H1 (cell line): ENCODE data around the gene HINT2. TPM values are rescaled to one million over a fixed set of nuclear protein-coding genes. Genes with fewer than 3 reads are reported as not detected.

Source experiments
- BCL11A ChIP-seq, 2 experiments: IDR thresholded peaks; one replicate each; pipeline ENCODE4 v1.6.1; 2011; ENCODE audit warnings: low read depth in 2 of 2, low read length in 2 of 2, mild to moderate bottlenecking in 2 of 2
- EGR1 ChIP-seq: IDR thresholded peaks from 2 replicates; pipeline ENCODE4 v1.6.1; 2011; ENCODE audit warnings: low read depth, low read length, borderline replicate concordance
- GTF2F1 ChIP-seq: IDR thresholded peaks from 2 replicates; pipeline ENCODE4 v1.6.1; 2012; ENCODE audit warnings: low read depth, low read length, improper control_type of control experiment, borderline replicate concordance
- JUN ChIP-seq: IDR thresholded peaks from 2 replicates; pipeline ENCODE4 v1.6.1; 2011; ENCODE audit warnings: low read depth, mild to moderate bottlenecking, improper control_type of control experiment, low read length
- KDM5A ChIP-seq: fragments of 200-600 bp; IDR thresholded peaks from 2 replicates; pipeline ENCODE4 v1.7.1; 2012; ENCODE audit warnings: mild to moderate bottlenecking, low read length, inconsistent platforms, mixed read lengths
- RBBP5 ChIP-seq: IDR thresholded peaks from 2 replicates; pipeline ENCODE4 v1.7.1; 2012; ENCODE audit warnings: low read depth, mild to moderate bottlenecking, inconsistent platforms, low read length, moderate library complexity, borderline replicate concordance
- RNF2 ChIP-seq: fragments of 200-900, 300-1000 bp; sonication (generic); IDR thresholded peaks from 2 replicates; pipeline ENCODE4 v1.7.1; 2016; ENCODE audit warnings: borderline replicate concordance, low read depth, mild to moderate bottlenecking, antibody characterized with exemption, low read length; ENCODE audit not compliant: poor library complexity, severe bottlenecking; ENCODE audit errors: missing control alignments
- polyA plus RNA-seq, 7 experiments: library from polyadenylated mRNA; depleted of rRNA in 3 of 7; stranded (reverse) in 5 of 7; unstranded in 2 of 7; fragments of >200 nt in 5 of 7; fragments of 200-250 nt in 2 of 7; gene quantifications; 1 replicate in 5 of 7; 2 replicates in 1 of 7; 4 replicates in 1 of 7; pipeline versions ENCODE4 v1.2.1 to v1.2.3, GENCODE V29; 2011 to 2013; ENCODE audit warnings: missing spikeins in 2 of 7, mixed read lengths in 2 of 7
- total RNA-seq: library from RNA; stranded (reverse); fragmentation: NEBNext Ultra II Directional; extraction: Animal tissue kit (Norgen Biotek cat#: 25700); gene quantifications from 2 replicates; pipeline ENCODE4 v1.2.1, GENCODE V29; 2021
- TF ChIP-seq, protein P1 (sequence below): fragments of 300-600 bp; sonication (generic); IDR thresholded peaks from 2 replicates; pipeline ENCODE4 v1.7.1; 2012; ENCODE audit warnings: low read length, moderate library complexity, mild to moderate bottlenecking, inconsistent platforms; ENCODE audit not compliant: insufficient replicate concordance

Gene HINT2
- total and polyA plus RNA-seq, 2 of the 8 experiments (the other 6 are each of a cell fraction or from before 2014, with no cell fraction given): 32.1 to 51.2 TPM

DNA sequence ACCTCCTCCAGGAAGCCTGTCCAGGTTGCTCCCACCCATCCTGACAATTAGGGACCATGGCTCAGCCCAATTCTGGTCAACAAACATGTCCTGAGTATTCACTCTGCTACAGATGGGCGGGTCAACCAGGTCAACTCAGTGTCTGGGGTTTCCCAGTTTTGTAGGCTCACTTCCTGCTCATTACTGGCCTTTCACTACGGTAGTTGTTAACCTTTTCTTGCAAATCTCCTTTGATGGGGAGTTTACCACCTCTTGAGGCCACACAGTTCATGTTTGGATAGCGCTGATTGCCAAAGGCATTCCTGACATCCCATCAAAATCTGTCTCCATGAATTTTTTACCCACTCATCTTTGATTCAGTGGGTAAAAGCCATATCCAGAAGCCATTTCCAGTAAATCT lies 28.0 kb upstream of the HINT2 start (continued):
- no peak for TF ChIP-seq EGR1
- TF ChIP-seq BCL11A (IDR thresholded peaks at IDR 0.05; ENCODE audit: low read depth in 2 of 2, low read length in 2 of 2): no peak
- TF ChIP-seq RBBP5: no peak
- no peak for TF ChIP-seq RNF2
- TF ChIP-seq JUN: no peak
- TF ChIP-seq KDM5A: no peak
- TF ChIP-seq, protein P1, sequence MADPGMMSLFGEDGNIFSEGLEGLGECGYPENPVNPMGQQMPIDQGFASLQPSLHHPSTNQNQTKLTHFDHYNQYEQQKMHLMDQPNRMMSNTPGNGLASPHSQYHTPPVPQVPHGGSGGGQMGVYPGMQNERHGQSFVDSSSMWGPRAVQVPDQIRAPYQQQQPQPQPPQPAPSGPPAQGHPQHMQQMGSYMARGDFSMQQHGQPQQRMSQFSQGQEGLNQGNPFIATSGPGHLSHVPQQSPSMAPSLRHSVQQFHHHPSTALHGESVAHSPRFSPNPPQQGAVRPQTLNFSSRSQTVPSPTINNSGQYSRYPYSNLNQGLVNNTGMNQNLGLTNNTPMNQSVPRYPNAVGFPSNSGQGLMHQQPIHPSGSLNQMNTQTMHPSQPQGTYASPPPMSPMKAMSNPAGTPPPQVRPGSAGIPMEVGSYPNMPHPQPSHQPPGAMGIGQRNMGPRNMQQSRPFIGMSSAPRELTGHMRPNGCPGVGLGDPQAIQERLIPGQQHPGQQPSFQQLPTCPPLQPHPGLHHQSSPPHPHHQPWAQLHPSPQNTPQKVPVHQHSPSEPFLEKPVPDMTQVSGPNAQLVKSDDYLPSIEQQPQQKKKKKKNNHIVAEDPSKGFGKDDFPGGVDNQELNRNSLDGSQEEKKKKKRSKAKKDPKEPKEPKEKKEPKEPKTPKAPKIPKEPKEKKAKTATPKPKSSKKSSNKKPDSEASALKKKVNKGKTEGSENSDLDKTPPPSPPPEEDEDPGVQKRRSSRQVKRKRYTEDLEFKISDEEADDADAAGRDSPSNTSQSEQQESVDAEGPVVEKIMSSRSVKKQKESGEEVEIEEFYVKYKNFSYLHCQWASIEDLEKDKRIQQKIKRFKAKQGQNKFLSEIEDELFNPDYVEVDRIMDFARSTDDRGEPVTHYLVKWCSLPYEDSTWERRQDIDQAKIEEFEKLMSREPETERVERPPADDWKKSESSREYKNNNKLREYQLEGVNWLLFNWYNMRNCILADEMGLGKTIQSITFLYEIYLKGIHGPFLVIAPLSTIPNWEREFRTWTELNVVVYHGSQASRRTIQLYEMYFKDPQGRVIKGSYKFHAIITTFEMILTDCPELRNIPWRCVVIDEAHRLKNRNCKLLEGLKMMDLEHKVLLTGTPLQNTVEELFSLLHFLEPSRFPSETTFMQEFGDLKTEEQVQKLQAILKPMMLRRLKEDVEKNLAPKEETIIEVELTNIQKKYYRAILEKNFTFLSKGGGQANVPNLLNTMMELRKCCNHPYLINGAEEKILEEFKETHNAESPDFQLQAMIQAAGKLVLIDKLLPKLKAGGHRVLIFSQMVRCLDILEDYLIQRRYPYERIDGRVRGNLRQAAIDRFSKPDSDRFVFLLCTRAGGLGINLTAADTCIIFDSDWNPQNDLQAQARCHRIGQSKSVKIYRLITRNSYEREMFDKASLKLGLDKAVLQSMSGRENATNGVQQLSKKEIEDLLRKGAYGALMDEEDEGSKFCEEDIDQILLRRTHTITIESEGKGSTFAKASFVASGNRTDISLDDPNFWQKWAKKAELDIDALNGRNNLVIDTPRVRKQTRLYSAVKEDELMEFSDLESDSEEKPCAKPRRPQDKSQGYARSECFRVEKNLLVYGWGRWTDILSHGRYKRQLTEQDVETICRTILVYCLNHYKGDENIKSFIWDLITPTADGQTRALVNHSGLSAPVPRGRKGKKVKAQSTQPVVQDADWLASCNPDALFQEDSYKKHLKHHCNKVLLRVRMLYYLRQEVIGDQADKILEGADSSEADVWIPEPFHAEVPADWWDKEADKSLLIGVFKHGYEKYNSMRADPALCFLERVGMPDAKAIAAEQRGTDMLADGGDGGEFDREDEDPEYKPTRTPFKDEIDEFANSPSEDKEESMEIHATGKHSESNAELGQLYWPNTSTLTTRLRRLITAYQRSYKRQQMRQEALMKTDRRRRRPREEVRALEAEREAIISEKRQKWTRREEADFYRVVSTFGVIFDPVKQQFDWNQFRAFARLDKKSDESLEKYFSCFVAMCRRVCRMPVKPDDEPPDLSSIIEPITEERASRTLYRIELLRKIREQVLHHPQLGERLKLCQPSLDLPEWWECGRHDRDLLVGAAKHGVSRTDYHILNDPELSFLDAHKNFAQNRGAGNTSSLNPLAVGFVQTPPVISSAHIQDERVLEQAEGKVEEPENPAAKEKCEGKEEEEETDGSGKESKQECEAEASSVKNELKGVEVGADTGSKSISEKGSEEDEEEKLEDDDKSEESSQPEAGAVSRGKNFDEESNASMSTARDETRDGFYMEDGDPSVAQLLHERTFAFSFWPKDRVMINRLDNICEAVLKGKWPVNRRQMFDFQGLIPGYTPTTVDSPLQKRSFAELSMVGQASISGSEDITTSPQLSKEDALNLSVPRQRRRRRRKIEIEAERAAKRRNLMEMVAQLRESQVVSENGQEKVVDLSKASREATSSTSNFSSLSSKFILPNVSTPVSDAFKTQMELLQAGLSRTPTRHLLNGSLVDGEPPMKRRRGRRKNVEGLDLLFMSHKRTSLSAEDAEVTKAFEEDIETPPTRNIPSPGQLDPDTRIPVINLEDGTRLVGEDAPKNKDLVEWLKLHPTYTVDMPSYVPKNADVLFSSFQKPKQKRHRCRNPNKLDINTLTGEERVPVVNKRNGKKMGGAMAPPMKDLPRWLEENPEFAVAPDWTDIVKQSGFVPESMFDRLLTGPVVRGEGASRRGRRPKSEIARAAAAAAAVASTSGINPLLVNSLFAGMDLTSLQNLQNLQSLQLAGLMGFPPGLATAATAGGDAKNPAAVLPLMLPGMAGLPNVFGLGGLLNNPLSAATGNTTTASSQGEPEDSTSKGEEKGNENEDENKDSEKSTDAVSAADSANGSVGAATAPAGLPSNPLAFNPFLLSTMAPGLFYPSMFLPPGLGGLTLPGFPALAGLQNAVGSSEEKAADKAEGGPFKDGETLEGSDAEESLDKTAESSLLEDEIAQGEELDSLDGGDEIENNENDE: no peak
- TF ChIP-seq GTF2F1: no peak
